OCI-LY7 (cell line): ENCODE data around the gene FUT3.

Experiments
- CTCF ChIP-seq: fragments of 200-600 bp; sonication (generic); conservative IDR thresholded peaks from 2 replicates; pipeline ENCODE4 v1.5.1; 2014; ENCODE audit warnings: mild to moderate bottlenecking, antibody characterized with exemption, low read length, moderate library complexity, mixed read lengths
- EZH2phosphoT487 ChIP-seq: fragments of 200-600 bp; sonication (generic); IDR thresholded peaks from 2 replicates; pipeline ENCODE4 v1.6.1; 2018; ENCODE audit warnings: low read depth, borderline replicate concordance, mild to moderate bottlenecking, mixed run types, antibody characterized with exemption, low read length, moderate library complexity, mixed read lengths

- no peak for TF ChIP-seq CTCF
- TF ChIP-seq EZH2phosphoT487 = no peak
Measured at GRCh38 chr19:5800361-5801270, 50.6 kb downstream of the FUT3 start.
